NCI-H2196 (cell line): ENCODE results near the gene VPS9D1.
"Not testable (repeated sequence)": the region's sequence is repeated elsewhere in the genome, so short reads cannot be mapped to it uniquely, and the experiment has no call there.

ENCODE experiments used
- DNase-seq: peaks from one replicate; lab custom pipeline; 2025; ENCODE audit not compliant: unreplicated experiment; lab: John Stamatoyannopoulos, UW

The VPS9D1 gene

GRCh38 chr16:89668790-89669158 is 51.9 kb downstream of the VPS9D1 start:
- no peak for DNase-seq

DNA sequence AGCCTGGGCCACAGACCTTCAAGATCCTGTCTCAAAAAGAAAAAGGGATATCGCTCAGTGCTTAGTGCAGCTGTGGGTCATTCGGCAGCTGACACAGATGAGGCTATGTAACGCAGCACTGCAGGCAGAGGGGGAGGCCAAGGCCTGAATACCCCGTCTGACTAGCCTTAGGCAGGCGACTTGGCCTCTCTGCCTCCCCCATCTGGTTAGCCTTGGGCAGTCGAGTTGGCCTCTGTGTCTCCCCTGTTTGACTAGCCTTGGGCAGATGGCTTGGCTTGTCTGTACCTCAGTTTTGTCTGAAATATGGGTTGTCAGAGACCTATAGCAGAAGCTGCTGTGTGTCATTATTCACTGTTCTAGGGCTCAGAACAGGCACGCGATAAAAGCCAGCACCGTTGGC is 53.1 kb downstream of the VPS9D1 start:
- no peak for DNase-seq

DNA sequence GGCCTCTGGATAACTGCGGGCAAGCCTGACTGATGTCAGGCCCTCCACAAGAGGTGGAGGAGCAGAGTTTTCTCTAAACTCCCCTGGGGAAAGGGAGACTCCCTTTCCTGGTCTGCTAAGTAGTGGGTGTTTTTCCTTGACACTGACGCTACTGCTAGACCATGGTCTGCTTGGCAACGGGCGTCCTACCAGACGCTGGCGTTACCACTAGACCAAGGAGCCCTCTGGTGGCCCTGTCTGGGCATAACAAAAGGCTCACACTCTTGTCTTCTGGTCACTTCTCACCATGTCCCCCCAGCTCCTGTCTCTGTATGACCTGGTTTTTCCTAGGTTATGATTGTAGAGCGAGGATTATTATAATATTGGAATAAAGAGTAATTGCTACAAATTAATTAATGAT is 53.7 kb downstream of the VPS9D1 start:
- DNase-seq: not testable (repeated sequence)

DNA sequence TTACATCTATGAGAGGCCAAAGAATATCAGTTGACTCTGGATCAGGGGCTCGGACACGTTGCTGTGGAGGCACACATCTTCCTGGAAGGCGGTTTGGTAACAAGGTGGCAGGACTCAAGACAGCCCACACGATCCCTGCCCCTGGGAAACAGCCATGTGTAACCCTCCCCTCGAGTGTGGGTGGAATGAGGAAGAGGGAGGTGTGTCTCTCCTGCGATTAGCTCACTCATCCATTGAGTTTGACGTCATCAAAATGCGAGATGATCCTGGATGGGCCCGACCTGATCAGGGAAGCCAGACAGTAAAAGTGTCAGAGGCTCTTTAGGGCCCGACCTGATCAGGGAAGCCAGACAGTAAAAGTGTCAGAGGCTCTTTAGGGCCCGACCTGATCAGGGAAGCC is 56.5 kb downstream of the VPS9D1 start:
- DNase-seq: not testable (repeated sequence)

- DNase-seq: no peak
These were observed 59.5 kb downstream of the VPS9D1 start for GRCh38 chr16:89661215-89661614.

- no peak for DNase-seq
These were observed 60.6 kb downstream of the VPS9D1 start for GRCh38 chr16:89660146-89660545.

- DNase-seq: no peak
These were observed 62.3 kb downstream of the VPS9D1 start for GRCh38 chr16:89658221-89658879.

GRCh38 chr16:89657442-89658220 is 63.1 kb downstream of the VPS9D1 start, which contains the start of the genes CHMP1A and SPATA33:
TSS of gene CHMP1A (minus strand) at chr16:89657708. CDS start at chr16:89657588, 120 bp downstream.
TSS of gene SPATA33 (plus strand) at chr16:89657836. CDS start at chr16:89657912, 76 bp downstream.
- DNase-seq: peak; percentile 76
